Activated B cell treated with CpG ODN at 0.5 μM for 24 hours (primary cell): ENCODE data around the gene DUSP2. TPM values are rescaled to one million over a fixed set of nuclear protein-coding genes. Genes with fewer than 3 reads are reported as not detected.

Experiments
- ATAC-seq: fragments of 200-7000 bp; cut with Tn5 transposase; one replicate; pipeline ENCODE4 v1.10.0; 2021; ENCODE audit warnings: low read depth, mild to moderate bottlenecking, moderate library complexity
- CTCF ChIA-PET: fragments of 350-600 bp; sonication (Branson Sonifier 250); formaldehyde crosslinking; loops from one replicate; lab custom pipeline; 2021; ENCODE audit warnings: antibody characterized with exemption; lab: Charles Lee
- POLR2A ChIA-PET: fragments of 350-600 bp; sonication (Branson Sonifier 250); formaldehyde crosslinking; loops from one replicate; lab custom pipeline; 2021; ENCODE audit warnings: antibody characterized with exemption; lab: Charles Lee
- DNase-seq: peaks from one replicate; pipeline ENCODE4 v3.0.0; 2022
- H3K27ac Mint-ChIP-seq: one replicate; pipeline ENCODE4 v1.8.0; 2020; ENCODE audit warnings: mixed read lengths
- H3K27me3 Mint-ChIP-seq: one replicate; pipeline ENCODE4 v1.8.0; 2021; ENCODE audit warnings: mixed read lengths
- H3K36me3 Mint-ChIP-seq: one replicate; pipeline ENCODE4 v1.8.0; 2021; ENCODE audit warnings: low read depth, mixed read lengths
- H3K4me1 Mint-ChIP-seq: one replicate; pipeline ENCODE4 v1.8.0; 2021; ENCODE audit warnings: mixed read lengths
- H3K4me3 Mint-ChIP-seq: one replicate; pipeline ENCODE4 v1.8.0; 2020; ENCODE audit warnings: mild to moderate bottlenecking, mixed read lengths
- H3K9me3 Mint-ChIP-seq: one replicate; pipeline ENCODE4 v1.8.0; 2020; ENCODE audit warnings: mixed read lengths
- intact Hi-C: fragments of 100-400 bp; cut with micrococcal nuclease; formaldehyde crosslinking; loops from one replicate; pipeline ENCODE4 v1.15.1; 2024
- total RNA-seq: library from RNA; stranded (reverse); gene quantifications from 2 replicates; pipeline ENCODE4 v1.2.3, GENCODE V29; 2022
- TF ChIP-seq, protein P1 (sequence below): fragments of 200-600 bp; IDR thresholded peaks from one replicate; pipeline ENCODE4 v1.8.0; 2022; ENCODE audit warnings: antibody characterized with exemption, mild to moderate bottlenecking

DUSP2 gene
- total RNA-seq, 1 donor from 2014 or later = 118 TPM

DNA sequence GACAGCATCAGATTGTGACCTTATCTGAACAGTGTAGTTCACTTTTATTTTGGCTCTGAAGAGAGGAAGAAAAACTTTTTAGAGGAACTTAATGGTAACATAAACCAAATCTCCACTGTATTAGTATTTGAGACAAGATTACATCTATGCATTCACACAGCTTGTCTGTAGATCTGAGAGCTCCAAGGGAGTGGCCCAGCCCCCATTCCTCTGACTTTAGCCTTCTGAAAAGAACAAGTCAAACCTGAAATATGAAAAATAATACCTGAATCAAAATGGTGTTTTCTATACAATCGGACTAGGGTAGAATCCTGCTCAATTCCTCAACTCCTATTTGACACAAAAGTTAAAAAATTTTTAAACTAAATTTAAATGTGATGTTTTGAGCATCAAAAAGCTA is 40.3 kb upstream of the DUSP2 start:
- Mint-ChIP-seq H3K4me1 (peaks cover 4% of the 10 kb centered on the region), H3K4me3 (no peak overlapping the region), H3K9me3 (no peaks in the 10 kb centered on the region), H3K36me3 (peaks cover 55% of the 10 kb centered on the region), H3K27ac (no peak overlapping the region), H3K27me3 (no peaks in the 10 kb centered on the region)
- ATAC-seq = no peak
- POLR2A ChIA-PET = interaction anchor here (0.8 kb wide), 1 partner anchor 105 kb away, joined by 3 read pairs; no protein-coding TSS in a partner anchor
- CTCF ChIA-PET = interaction anchor here (0.9 to 2.9 kb wide), 4 partner anchors 11 to 193 kb away, joined by 3 to 9 read pairs (median 3); no protein-coding TSS in a partner anchor
- intact Hi-C loops = no loop called here
- DNase-seq = no peak
- TF ChIP-seq, protein P1, sequence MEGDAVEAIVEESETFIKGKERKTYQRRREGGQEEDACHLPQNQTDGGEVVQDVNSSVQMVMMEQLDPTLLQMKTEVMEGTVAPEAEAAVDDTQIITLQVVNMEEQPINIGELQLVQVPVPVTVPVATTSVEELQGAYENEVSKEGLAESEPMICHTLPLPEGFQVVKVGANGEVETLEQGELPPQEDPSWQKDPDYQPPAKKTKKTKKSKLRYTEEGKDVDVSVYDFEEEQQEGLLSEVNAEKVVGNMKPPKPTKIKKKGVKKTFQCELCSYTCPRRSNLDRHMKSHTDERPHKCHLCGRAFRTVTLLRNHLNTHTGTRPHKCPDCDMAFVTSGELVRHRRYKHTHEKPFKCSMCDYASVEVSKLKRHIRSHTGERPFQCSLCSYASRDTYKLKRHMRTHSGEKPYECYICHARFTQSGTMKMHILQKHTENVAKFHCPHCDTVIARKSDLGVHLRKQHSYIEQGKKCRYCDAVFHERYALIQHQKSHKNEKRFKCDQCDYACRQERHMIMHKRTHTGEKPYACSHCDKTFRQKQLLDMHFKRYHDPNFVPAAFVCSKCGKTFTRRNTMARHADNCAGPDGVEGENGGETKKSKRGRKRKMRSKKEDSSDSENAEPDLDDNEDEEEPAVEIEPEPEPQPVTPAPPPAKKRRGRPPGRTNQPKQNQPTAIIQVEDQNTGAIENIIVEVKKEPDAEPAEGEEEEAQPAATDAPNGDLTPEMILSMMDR = no peak

DNA sequence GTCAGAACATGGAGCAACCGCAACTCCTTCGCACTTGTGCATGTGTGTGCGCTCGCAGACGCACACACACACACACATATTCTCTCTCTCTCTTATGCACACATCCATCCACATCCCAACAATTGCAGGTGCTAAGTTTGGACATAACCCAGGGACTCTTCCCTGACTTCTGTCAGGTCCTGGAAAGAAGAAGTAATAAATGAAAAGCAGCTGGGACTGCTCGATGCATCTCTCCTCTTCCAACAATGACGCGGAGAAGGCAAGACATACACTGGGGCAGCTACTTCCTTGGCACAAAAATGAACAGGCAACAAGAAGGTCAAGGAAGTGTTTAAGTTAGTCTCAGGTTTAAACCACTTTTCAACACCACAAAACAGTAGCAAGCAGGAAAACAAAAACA is 39.7 kb upstream of the DUSP2 start:
- H3K27me3 Mint-ChIP-seq = no peaks in the 10 kb centered on the region
- no peaks in the 10 kb centered on the region for H3K9me3 Mint-ChIP-seq
- no peak overlapping the region for H3K4me3 Mint-ChIP-seq
- peaks cover 4% of the 10 kb centered on the region for H3K4me1 Mint-ChIP-seq
- no peak for DNase-seq
- ATAC-seq = no peak
- H3K27ac Mint-ChIP-seq = no peak overlapping the region
- TF ChIP-seq, protein P1 = no peak
- intact Hi-C loops = no loop called here
- ChIA-PET POLR2A (no interaction called here), CTCF (interaction anchor here (1.1 to 1.2 kb wide), 2 partner anchors 11 to 13 kb away, joined by 3 read pairs; no protein-coding TSS in a partner anchor)
- H3K36me3 Mint-ChIP-seq = peaks cover 55% of the 10 kb centered on the region

DNA sequence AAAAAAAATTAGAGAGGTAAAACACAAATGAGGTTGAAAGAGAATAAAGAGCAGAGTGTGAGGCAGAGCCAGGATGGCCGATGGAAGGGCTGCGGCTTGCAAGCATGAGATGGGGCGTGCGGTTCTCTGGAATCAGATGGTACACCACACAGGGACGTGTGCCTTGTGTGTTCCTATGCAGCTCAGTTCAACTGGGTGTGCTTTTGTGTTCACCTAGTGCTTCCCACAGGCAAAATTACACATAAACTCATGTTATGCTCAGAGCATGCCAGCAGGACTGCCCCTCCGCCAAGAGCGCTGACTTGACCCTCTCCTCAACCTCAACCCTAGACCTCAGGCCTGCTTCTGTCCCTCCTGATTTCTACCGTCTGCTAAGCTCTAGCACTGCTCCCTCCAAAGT is 38.9 kb upstream of the DUSP2 start:
- H3K4me3 Mint-ChIP-seq = no peak overlapping the region
- intact Hi-C loops = no loop called here
- TF ChIP-seq, protein P1 = no peak
- H3K36me3 Mint-ChIP-seq = peaks cover 50% of the 10 kb centered on the region
- ATAC-seq (no peak), DNase-seq (no peak)
- H3K27ac Mint-ChIP-seq = no peak overlapping the region
- H3K4me1 Mint-ChIP-seq = peaks cover 4% of the 10 kb centered on the region
- H3K9me3 Mint-ChIP-seq = no peaks in the 10 kb centered on the region
- POLR2A ChIA-PET = no interaction called here
- H3K27me3 Mint-ChIP-seq = no peaks in the 10 kb centered on the region
- CTCF ChIA-PET = interaction anchor here (1.2 kb wide), 1 partner anchor 10 kb away, joined by 3 read pairs; no protein-coding TSS in a partner anchor

- H3K4me1 Mint-ChIP-seq = peaks cover 2% of the 10 kb centered on the region
- no peak overlapping the region for H3K27ac Mint-ChIP-seq
- DNase-seq (no peak), ATAC-seq (no peak)
- ChIA-PET CTCF (interaction anchor here (1.5 to 3.3 kb wide), 2 partner anchors 42 to 52 kb away, joined by 3 to 10 read pairs; no protein-coding TSS in a partner anchor), POLR2A (interaction anchor here (0.9 to 1.3 kb wide), 2 partner anchors 19 to 34 kb away, joined by 5 to 7 read pairs; no protein-coding TSS in a partner anchor)
- intact Hi-C loops = no loop called here
- no peak overlapping the region for H3K4me3 Mint-ChIP-seq
- no peaks in the 10 kb centered on the region for H3K27me3 Mint-ChIP-seq
- no peaks in the 10 kb centered on the region for H3K9me3 Mint-ChIP-seq
- TF ChIP-seq, protein P1 = no peak
- H3K36me3 Mint-ChIP-seq = peaks cover 33% of the 10 kb centered on the region
Measured at GRCh38 chr2:96181529-96181928, 36.3 kb upstream of the DUSP2 start.

- Mint-ChIP-seq H3K4me3 (no peak overlapping the region), H3K36me3 (peaks cover 23% of the 10 kb centered on the region), H3K9me3 (no peaks in the 10 kb centered on the region), H3K4me1 (peaks cover 2% of the 10 kb centered on the region), H3K27ac (no peak overlapping the region), H3K27me3 (no peaks in the 10 kb centered on the region)
- ATAC-seq = no peak
- DNase-seq = no peak
- TF ChIP-seq, protein P1 = no peak
- POLR2A ChIA-PET = interaction anchor here (0.9 to 1.1 kb wide), 2 partner anchors 27 to 33 kb away, joined by 3 to 5 read pairs; no protein-coding TSS in a partner anchor
- intact Hi-C loops = no loop called here
- CTCF ChIA-PET = interaction anchor here (0.8 to 3.3 kb wide), 4 partner anchors 41 to 166 kb away, joined by 3 to 10 read pairs (median 3); no protein-coding TSS in a partner anchor
Measured at GRCh38 chr2:96180521-96180920, 35.3 kb upstream of the DUSP2 start.
